Measurements from ENCODE around the gene TRIM38. TPM values are rescaled to one million over a fixed set of nuclear protein-coding genes. Genes with fewer than 3 reads are reported as not detected.
A peak's percentile ranks its signal among the peaks of the same experiment; 100 is the strongest.

The TRIM38 gene
- total and polyA plus RNA-seq, 2 of the 13 experiments (the other 11 are each of a cell fraction or from before 2014, with no cell fraction given): 2.5 to 3.1 TPM

- TF ChIP-seq TSC22D2 (CRISPR knock-in tag; IDR thresholded peaks at IDR 0.05; ENCODE audit: borderline replicate concordance) (peak; percentile 78; the same call in 1 of the 2 replicates), ATAD3A (CRISPR knock-in tag; IDR thresholded peaks at IDR 0.05) (no peak), SCMH1 (CRISPR knock-in tag; IDR thresholded peaks at IDR 0.05; ENCODE audit: borderline replicate concordance) (no peak), MIER2 (CRISPR knock-in tag; IDR thresholded peaks at IDR 0.05) (0 out of 2 replicates have a peak, but pooled peaks have one; percentile 32), RERE (CRISPR knock-in tag; IDR thresholded peaks at IDR 0.05; ENCODE audit: low read depth) (no peak), HNRNPLL (IDR thresholded peaks at IDR 0.05; ENCODE audit: low read depth, low read length, poor library complexity, severe bottlenecking) (peak; percentile 78), CBX5 (CRISPR knock-in tag; IDR thresholded peaks at IDR 0.05; ENCODE audit: borderline replicate concordance) (no peak; the same call in 1 of the 2 replicates), RAD51 (IDR thresholded peaks at IDR 0.05; ENCODE audit: borderline replicate concordance) (no peak), ETV6 (CRISPR knock-in tag; conservative IDR thresholded peaks at IDR 0.05) (peak; percentile 95), FOXJ3 (CRISPR knock-in tag; IDR thresholded peaks at IDR 0.05; ENCODE audit: borderline replicate concordance) (0 out of 2 replicates have a peak, but pooled peaks have one; percentile 22), KDM5A (IDR thresholded peaks at IDR 0.05; ENCODE audit: borderline replicate concordance, low read length) (no peak), FOXP1 (IDR thresholded peaks at IDR 0.05) (no peak), FOXP1 (CRISPR knock-in tag; IDR thresholded peaks at IDR 0.05) (peak; percentile 32; the same call in 1 of the 2 replicates), SMYD3 (CRISPR knock-in tag; IDR thresholded peaks at IDR 0.05) (peak; percentile 90; the same call in 1 of the 2 replicates), ZBTB33 (CRISPR knock-in tag; IDR thresholded peaks at IDR 0.05) (peak; percentile 94), SMAD3 (CRISPR knock-in tag; IDR thresholded peaks at IDR 0.05) (peak; percentile 90; the same call in 1 of the 2 replicates), RBM39 (IDR thresholded peaks at IDR 0.05; ENCODE audit: low read depth, low read length, poor library complexity, severe bottlenecking) (peak; percentile 95), REPIN1 (CRISPR knock-in tag; IDR thresholded peaks at IDR 0.05; ENCODE audit: borderline replicate concordance, low read depth) (peak; percentile 93), FOXO1 (CRISPR knock-in tag; IDR thresholded peaks at IDR 0.05) (peak; percentile 75)
- TF ChIP-seq, protein P1, sequence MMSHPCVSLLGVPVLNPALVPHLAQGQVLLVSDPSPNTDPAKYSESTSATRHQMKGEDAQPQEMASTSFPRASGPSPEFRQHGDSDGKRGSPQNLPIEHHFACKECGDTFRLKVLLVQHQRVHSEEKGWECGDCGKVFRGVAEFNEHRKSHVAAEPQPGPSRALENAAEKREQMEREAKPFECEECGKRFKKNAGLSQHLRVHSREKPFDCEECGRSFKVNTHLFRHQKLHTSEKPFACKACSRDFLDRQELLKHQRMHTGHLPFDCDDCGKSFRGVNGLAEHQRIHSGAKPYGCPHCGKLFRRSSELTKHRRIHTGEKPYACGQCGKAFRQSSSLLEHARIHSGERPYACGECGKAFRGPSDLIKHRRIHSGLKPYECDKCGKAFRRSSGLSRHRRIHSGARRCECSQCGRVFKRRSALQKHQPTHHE (CRISPR knock-in tag; IDR thresholded peaks at IDR 0.05; ENCODE audit: borderline replicate concordance): no peak; the same call in 1 of the 2 replicates
Observed at GRCh38 chr6:25992413-25993340, 30.1 kb downstream of the TRIM38 start (continued).
